ENCODE results near the gene MGP.

Gene MGP

DNA sequence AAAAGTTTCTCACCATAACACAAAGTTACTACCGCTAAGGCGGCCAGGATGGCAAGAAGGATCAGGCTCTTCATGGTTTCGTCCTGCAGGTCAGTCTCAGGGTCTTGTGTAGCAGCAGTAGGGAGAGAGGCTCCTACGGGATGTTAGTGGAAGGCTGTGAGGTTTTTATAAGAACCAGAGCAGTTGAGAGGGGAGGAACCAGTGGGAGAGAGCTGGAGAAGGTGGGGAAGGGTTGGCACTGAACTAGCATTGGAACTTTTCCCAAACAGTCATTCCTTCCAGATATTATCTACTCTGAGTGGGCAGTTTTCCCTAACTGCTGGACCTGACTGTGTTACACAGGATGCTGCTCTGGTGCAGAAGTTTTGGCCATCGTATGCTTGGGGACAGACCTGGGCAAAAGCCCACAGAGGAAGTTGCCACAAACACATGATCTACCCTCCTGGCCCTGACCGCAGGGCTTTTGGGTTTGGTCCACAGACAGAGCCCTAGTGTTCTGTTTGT, at the start of gene MGP:
MGP (minus strand) TSS at position 137 of the 504 bp plus-strand sequence; CDS start at position 74, 63 bp downstream.
- H3K9me3 Mint-ChIP-seq, result peaks cover 0 to under 1% of the 10 kb centered on the region in 2 donors
- peaks cover 11% of the 10 kb centered on the region for H3K27me3 Mint-ChIP-seq
- no peak for DNase-seq
- no peak within 1 kb of the TSS for H3K27ac Mint-ChIP-seq
- no peak for ATAC-seq
- H3K4me1 Mint-ChIP-seq, result peaks cover 45% of the 10 kb centered on the region
- peak within 1 kb of the TSS in 1 of 2 donors; percentile 66 for H3K4me3 Mint-ChIP-seq

DNA sequence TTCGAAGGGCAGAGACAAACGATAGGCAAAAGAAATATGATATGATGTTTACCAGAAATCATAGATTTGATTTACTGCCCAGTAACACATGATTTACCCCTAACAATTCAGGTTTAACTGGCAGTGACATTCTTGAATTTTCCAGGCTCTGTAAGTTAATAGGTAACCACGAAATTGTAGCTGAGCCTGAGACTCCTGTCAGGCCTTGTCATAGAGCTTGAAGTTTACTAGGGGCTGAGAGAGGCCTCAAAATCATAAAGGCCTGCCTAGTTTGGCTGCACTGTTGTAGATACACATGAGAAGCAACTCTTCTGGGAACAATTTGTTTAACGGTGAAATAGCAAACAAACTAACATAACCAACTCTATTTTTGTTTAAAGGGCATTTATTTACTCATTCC, 49.4 kb upstream of the MGP start:
- no peaks in the 10 kb centered on the region for H3K27me3 Mint-ChIP-seq
- ATAC-seq (no peak), DNase-seq (no peak)
- no peaks in the 10 kb centered on the region for H3K9me3 Mint-ChIP-seq
- peaks cover 39% of the 10 kb centered on the region for H3K4me1 Mint-ChIP-seq
- H3K4me3 Mint-ChIP-seq, result no peak overlapping the region
- peak overlapping the region in 1 of 2 donors; percentile 35 for H3K27ac Mint-ChIP-seq

DNA sequence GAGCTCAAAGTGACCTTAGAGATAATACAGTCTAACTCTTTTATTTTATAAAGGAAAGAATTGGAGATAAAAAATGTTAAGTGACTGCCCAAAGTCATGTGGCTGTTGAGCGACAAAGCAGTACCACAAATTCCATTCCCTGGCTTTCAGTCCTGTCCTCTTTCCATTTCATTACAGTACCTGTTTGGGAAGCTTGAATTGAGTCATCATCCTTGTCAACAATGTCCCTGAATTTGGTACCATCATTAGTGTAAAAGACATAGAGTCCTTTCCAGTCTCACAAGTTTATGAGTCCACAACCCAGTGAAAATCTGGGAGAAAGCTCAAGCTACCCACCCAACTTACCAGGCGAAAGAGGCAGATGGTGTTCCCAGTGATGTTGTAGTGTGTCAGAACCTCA, 48.9 kb upstream of the MGP start:
- no peak overlapping the region for H3K27ac Mint-ChIP-seq
- H3K4me3 Mint-ChIP-seq, result no peak overlapping the region
- no peaks in the 10 kb centered on the region for H3K9me3 Mint-ChIP-seq
- ATAC-seq (no peak), DNase-seq (no peak)
- no peaks in the 10 kb centered on the region for H3K27me3 Mint-ChIP-seq
- peaks cover 34% of the 10 kb centered on the region for H3K4me1 Mint-ChIP-seq

DNA sequence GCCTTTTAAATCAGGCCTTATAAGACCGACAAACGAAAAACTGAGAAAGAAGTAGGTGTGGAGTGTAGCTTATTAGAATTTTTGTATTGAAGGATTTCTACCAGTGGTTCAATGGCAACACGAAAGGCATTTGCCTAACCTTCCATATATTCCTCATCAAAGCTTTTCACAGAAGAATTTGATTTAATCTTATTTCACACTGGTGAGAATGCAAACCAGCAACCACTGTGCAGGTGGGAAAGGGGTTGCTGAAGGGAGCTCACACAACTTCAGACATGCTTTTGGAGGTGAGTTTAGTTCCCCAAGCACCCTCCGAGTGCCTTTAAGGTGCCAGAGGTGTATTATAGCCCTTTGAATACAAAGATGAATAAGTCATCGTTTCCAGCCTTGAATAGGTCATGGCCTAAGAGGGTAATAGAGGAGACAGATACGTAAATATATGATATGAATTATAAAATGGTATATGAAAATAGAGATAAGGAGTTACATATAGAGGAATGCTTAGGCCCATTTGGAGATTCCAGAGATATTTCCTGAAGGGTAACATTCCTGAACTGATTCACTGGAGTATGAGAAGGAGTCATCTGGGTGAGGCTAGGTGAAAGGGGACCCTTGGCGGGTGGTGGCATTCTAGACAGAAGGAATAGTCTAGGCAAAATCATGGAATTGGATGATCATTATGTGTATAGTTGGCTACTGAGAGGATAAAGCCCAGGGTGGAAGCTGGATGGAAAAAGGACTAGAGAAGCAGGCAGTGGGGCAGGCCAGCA, 46.3 kb upstream of the MGP start:
- peaks cover 17% of the 10 kb centered on the region for H3K4me1 Mint-ChIP-seq
- H3K27ac Mint-ChIP-seq, result peak overlapping the region in 1 of 2 donors; percentile 23
- no peaks in the 10 kb centered on the region for H3K9me3 Mint-ChIP-seq
- no peak overlapping the region for H3K4me3 Mint-ChIP-seq
- DNase-seq (no peak), ATAC-seq (no peak)
- no peaks in the 10 kb centered on the region for H3K27me3 Mint-ChIP-seq

DNA sequence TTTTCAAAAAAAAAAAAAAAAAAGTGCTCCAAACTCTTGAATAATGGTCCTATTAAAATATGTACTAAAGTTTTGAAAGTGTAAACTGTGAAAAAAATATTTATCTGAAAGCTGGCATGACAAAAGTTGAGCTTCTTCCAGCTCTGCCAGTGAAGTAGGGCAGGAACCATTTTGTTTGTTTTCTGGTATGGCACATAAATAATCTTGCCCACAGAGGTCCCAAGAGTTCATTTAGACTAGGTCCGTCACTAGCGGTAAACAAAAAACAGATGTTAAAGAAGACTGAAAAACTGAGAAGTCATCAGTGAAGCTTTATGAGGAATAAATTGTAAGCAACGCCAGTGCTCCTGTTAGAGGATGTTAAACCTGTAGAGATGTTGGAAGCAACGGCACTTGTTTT, 45.7 kb upstream of the MGP start:
- H3K4me1 Mint-ChIP-seq, result peaks cover 13% of the 10 kb centered on the region
- H3K27me3 Mint-ChIP-seq, result no peaks in the 10 kb centered on the region
- H3K27ac Mint-ChIP-seq, result no peak overlapping the region
- H3K4me3 Mint-ChIP-seq, result no peak overlapping the region
- H3K9me3 Mint-ChIP-seq, result no peaks in the 10 kb centered on the region
- ATAC-seq (no peak), DNase-seq (no peak)

DNA sequence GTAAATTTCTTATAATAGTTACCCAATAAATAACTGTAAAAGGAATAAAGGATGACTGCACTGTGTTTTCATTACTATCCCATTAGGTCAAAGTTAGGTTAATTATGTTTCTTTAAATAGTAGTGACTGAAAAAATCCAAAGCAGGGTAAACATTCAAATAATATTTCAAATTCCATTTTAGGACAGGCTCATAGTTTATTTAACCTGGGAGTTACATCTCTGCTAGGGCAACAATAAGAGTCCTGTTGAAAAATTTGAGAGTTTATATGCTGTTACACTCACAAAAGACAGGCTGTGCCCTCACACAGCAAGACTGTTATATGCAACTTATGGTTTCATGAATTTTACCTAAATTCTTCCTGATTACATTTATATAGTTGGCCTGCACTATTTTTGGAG, 44.6 kb upstream of the MGP start:
- Mint-ChIP-seq H3K27me3 (no peaks in the 10 kb centered on the region), H3K27ac (no peak overlapping the region), H3K9me3 (no peaks in the 10 kb centered on the region), H3K4me3 (no peak overlapping the region), H3K4me1 (peaks cover 13% of the 10 kb centered on the region)
- no peak for DNase-seq
- no peak for ATAC-seq

- no peaks in the 10 kb centered on the region for H3K27me3 Mint-ChIP-seq
- H3K27ac Mint-ChIP-seq, result peak overlapping the region; percentile 46 to 50
- ATAC-seq (no peak), DNase-seq (no peak)
- no peak overlapping the region for H3K4me3 Mint-ChIP-seq
- peaks cover 11% of the 10 kb centered on the region for H3K4me1 Mint-ChIP-seq
- no peaks in the 10 kb centered on the region for H3K9me3 Mint-ChIP-seq
These were observed 43.3 kb upstream of the MGP start for GRCh38 chr12:14928931-14929330.

DNA sequence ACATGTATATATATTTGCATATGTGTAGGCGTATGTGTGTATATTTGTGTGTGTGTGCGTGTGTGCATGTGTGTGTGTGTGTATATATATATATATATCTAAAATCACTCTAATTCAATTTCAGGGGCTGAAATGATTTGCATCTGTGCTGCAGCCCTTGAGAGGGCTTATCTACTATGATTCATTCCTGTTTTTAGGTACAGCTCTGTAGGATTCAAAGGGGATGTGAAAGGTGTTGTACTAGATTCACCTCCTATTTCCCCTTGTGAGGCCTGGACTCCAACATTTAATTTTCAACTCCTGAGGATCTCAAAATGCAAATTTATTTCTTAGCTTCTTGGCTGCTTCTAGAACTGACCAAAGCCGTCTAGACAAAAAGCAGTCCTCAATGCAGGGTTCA, 41.6 kb upstream of the MGP start:
- Mint-ChIP-seq H3K4me3 (no peak overlapping the region), H3K4me1 (no peaks in the 10 kb centered on the region)

GRCh38 chr12:14924541-14924940, 38.9 kb upstream of the MGP start:
- Mint-ChIP-seq H3K27ac (no peak overlapping the region), H3K4me3 (no peak overlapping the region), H3K27me3 (no peaks in the 10 kb centered on the region), H3K4me1 (peaks cover 20% of the 10 kb centered on the region), H3K9me3 (no peaks in the 10 kb centered on the region)
- DNase-seq (no peak), ATAC-seq (no peak)

More for the DNA sequence above, 41.6 kb upstream of the MGP start:
- H3K27ac Mint-ChIP-seq, result no peak overlapping the region
- no peaks in the 10 kb centered on the region for H3K9me3 Mint-ChIP-seq
- ATAC-seq (no peak), DNase-seq (no peak)
- H3K27me3 Mint-ChIP-seq, result no peaks in the 10 kb centered on the region

- Mint-ChIP-seq H3K4me3 (no peak overlapping the region), H3K4me1 (peaks cover 20% of the 10 kb centered on the region), H3K27me3 (no peaks in the 10 kb centered on the region), H3K27ac (no peak overlapping the region), H3K9me3 (no peaks in the 10 kb centered on the region)
- no peak for DNase-seq
- ATAC-seq, result no peak
These were observed 38.3 kb upstream of the MGP start for GRCh38 chr12:14923944-14924343.

DNA sequence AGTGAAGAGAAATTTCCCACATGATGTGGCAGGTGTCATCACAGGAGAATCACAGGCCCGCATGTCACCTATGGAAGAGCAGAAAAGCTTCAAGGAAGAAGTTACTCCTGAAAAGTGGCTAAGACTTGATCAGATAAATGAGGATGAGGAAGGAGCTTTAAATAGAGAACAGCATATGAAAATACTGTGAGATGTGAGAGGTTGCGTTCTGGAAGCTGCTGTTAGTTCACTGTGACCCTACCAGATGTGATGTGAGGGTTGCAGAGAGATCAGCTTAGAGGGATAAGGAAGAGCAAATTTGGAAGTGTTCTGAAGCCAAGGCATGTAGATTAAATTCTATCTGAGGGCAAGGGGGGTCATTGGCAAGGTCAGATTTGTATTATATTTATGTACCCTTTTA, 35.6 kb upstream of the MGP start:
- Mint-ChIP-seq H3K4me1 (peaks cover 20% of the 10 kb centered on the region), H3K27ac (peak overlapping the region in 1 of 2 donors; percentile 81), H3K27me3 (no peaks in the 10 kb centered on the region), H3K4me3 (peak overlapping the region in 1 of 2 donors; percentile 6), H3K9me3 (no peaks in the 10 kb centered on the region)
- ATAC-seq, result no peak
- DNase-seq, result no peak

GRCh38 chr12:14920475-14921126, 34.9 kb upstream of the MGP start:
- DNase-seq, result no peak
- no peaks in the 10 kb centered on the region for H3K27me3 Mint-ChIP-seq
- peak overlapping the region in 1 of 2 donors; percentile 6 for H3K4me3 Mint-ChIP-seq
- H3K27ac Mint-ChIP-seq, result peak overlapping the region in 1 of 2 donors; percentile 81
- H3K4me1 Mint-ChIP-seq, result peaks cover 20% of the 10 kb centered on the region
- ATAC-seq, result peak; percentile 89
- no peaks in the 10 kb centered on the region for H3K9me3 Mint-ChIP-seq

GRCh38 chr12:14919455-14919854, 33.8 kb upstream of the MGP start:
- H3K4me1 Mint-ChIP-seq, result peaks cover 20% of the 10 kb centered on the region
- no peaks in the 10 kb centered on the region for H3K27me3 Mint-ChIP-seq
- H3K27ac Mint-ChIP-seq, result no peak overlapping the region
- H3K4me3 Mint-ChIP-seq, result no peak overlapping the region
- ATAC-seq (peak; percentile 66), DNase-seq (no peak)
- H3K9me3 Mint-ChIP-seq, result no peaks in the 10 kb centered on the region

DNA sequence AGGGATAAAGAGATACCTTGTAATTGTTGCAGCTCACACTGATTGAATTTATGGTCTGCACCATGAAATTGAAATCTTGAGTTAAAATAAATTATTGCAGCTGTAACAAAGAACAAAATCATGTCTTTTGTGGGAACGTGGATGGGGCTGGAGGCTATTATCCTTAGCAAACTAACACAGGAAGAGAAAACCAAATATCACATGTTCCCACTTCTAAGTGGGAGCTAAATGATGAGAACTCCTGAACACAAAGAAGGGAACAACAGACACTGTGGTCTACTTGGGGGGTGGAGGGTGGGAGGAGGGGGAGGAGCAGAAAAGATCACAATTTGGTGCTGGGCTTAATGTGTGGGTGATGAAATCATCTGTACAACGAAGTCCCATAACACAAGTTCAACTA, 30.1 kb upstream of the MGP start:
- ATAC-seq, result no peak
- H3K9me3 Mint-ChIP-seq, result no peaks in the 10 kb centered on the region
- H3K27ac Mint-ChIP-seq, result no peak overlapping the region
- no peaks in the 10 kb centered on the region for H3K27me3 Mint-ChIP-seq
- DNase-seq, result no peak
- H3K4me3 Mint-ChIP-seq, result no peak overlapping the region
- peaks cover 22% of the 10 kb centered on the region for H3K4me1 Mint-ChIP-seq

- Mint-ChIP-seq H3K27me3 (no peaks in the 10 kb centered on the region), H3K9me3 (peaks cover 0 to 3% of the 10 kb centered on the region in 2 donors), H3K4me3 (no peak overlapping the region), H3K4me1 (peaks cover 22% of the 10 kb centered on the region), H3K27ac (no peak overlapping the region)
- no peak for ATAC-seq
- DNase-seq, result no peak
These were observed 27.7 kb upstream of the MGP start for GRCh38 chr12:14913381-14913781.

DNA sequence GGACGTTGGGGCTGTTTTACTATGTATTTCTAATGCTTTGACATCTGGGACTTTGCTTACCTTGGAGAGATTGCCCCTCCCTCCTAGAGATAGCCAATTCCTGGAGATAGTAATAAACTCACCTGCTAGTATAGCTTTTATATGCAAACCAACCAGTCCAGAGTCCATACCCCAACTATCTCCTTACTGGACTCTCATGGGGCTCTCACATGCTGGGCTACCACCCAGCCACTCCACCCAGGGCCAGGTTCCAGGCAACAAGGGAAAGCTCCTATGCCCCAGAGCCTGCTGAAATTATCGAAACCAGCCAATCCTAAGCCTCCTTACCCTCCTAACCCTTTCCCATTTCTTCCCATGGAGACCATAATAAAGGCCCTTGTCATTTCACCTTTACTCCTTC, 25.5 kb upstream of the MGP start:
- no peaks in the 10 kb centered on the region for H3K27me3 Mint-ChIP-seq
- H3K9me3 Mint-ChIP-seq, result peaks cover 0 to 7% of the 10 kb centered on the region in 2 donors
- ATAC-seq, result no peak
- H3K4me3 Mint-ChIP-seq, result peak overlapping the region; percentile 18 to 73
- peak overlapping the region; percentile 5 to 94 for H3K27ac Mint-ChIP-seq
- DNase-seq, result no peak
- H3K4me1 Mint-ChIP-seq, result peaks cover 30% of the 10 kb centered on the region
